Smooth muscle cell (in vitro differentiated cells): ENCODE data around the gene NFE2L3. TPM values are rescaled to one million over a fixed set of nuclear protein-coding genes. Genes with fewer than 3 reads are reported as not detected.
"Not testable (repeated sequence)": the region's sequence is repeated elsewhere in the genome, so short reads cannot be mapped to it uniquely, and the experiment has no call there.

Source experiments
- DNase-seq: peaks from one replicate; lab custom pipeline; 2025; ENCODE audit not compliant: unreplicated experiment; lab: John Stamatoyannopoulos, UW
- H2AFZ ChIP-seq: fragments of 200-600 bp; sonication (generic); 2 replicates; pipeline ENCODE4 v1.6.0; 2016; ENCODE audit warnings: antibody characterized with exemption, low read depth, mild to moderate bottlenecking
- H3F3A ChIP-seq: fragments of 200-600 bp; sonication (generic); 2 replicates; pipeline ENCODE4 v1.6.0; 2017; ENCODE audit warnings: antibody characterized with exemption, low read depth
- H3K27ac ChIP-seq: fragments of 200-600 bp; sonication (generic); 2 replicates; pipeline ENCODE4 v1.5.1; 2016; ENCODE audit warnings: low read depth, mild to moderate bottlenecking
- H3K27me3 ChIP-seq: fragments of 200-600 bp; sonication (generic); 2 replicates; pipeline ENCODE4 v1.6.1; 2016; ENCODE audit warnings: low read depth, mild to moderate bottlenecking
- H3K36me3 ChIP-seq: fragments of 200-600 bp; sonication (generic); 2 replicates; pipeline ENCODE4 v1.5.1; 2016; ENCODE audit warnings: low read depth
- H3K4me1 ChIP-seq: fragments of 200-600 bp; sonication (generic); 2 replicates; pipeline ENCODE4 v1.5.1; 2016; ENCODE audit warnings: low read depth
- H3K4me2 ChIP-seq: fragments of 200-600 bp; sonication (generic); 2 replicates; pipeline ENCODE4 v1.6.0; 2016; ENCODE audit warnings: mild to moderate bottlenecking
- H3K4me3 ChIP-seq: fragments of 200-600 bp; sonication (generic); 2 replicates; pipeline ENCODE4 v1.5.1; 2016; ENCODE audit warnings: mild to moderate bottlenecking
- H3K79me2 ChIP-seq: fragments of 200-600 bp; sonication (generic); 2 replicates; pipeline ENCODE4 v1.6.0; 2016; ENCODE audit warnings: low read depth, mild to moderate bottlenecking
- H3K9ac ChIP-seq: fragments of 200-600 bp; sonication (generic); 2 replicates; pipeline ENCODE4 v1.6.0; 2016; ENCODE audit warnings: low read depth
- H3K9me3 ChIP-seq: fragments of 200-600 bp; sonication (generic); replicated peaks from 2 replicates; pipeline ENCODE4 v1.5.1; 2016; ENCODE audit warnings: low read depth
- H4K20me1 ChIP-seq: fragments of 200-600 bp; sonication (generic); 2 replicates; pipeline ENCODE4 v1.6.0; 2016; ENCODE audit warnings: low read depth
- WGBS: methylation state at CpG from one replicate; pipeline ENCODE4 v1.1.7; 2016; ENCODE audit warnings: low lambda C conversion rate; 5-methylcytosine and 5-hydroxymethylcytosine counted together
- polyA plus RNA-seq: library from polyadenylated mRNA; unstranded; fragments of >200 nt; fragmentation: Nextera tagmentation; extraction: Ambion mirVana; gene quantifications from 2 replicates; pipeline ENCODE4 v1.2.1, GENCODE V29; 2016
- total RNA-seq: library from RNA; depleted of rRNA; stranded (reverse); fragments of >200 nt; gene quantifications from 2 replicates; pipeline ENCODE4 v1.2.3, GENCODE V29; 2014
- TF ChIP-seq, protein P1 (sequence below): fragments of 200-600 bp; sonication (generic); IDR thresholded peaks from 2 replicates; pipeline ENCODE4 v1.5.1; 2017; ENCODE audit warnings: borderline replicate concordance, mild to moderate bottlenecking, antibody characterized with exemption; ENCODE audit not compliant: insufficient read depth, poor library complexity, severe bottlenecking

Gene NFE2L3
- total and polyA plus RNA-seq, 2 experiments from 2014 or later: 2.4 to 5.5 TPM

- Histone ChIP-seq H3K9ac (no peak overlapping the region), H3K27me3 (no peaks in the 10 kb centered on the region), H3K4me3 (no peak overlapping the region), H3K27ac (peak overlapping the region; percentile 38), H3K4me2 (peak overlapping the region; percentile 46), H3F3A (peaks cover 17% of the 10 kb centered on the region), H3K36me3 (no peaks in the 10 kb centered on the region), H3K4me1 (no peaks in the 10 kb centered on the region), H3K9me3 (no peaks in the 10 kb centered on the region), H3K79me2 (no peaks in the 10 kb centered on the region), H4K20me1 (no peaks in the 10 kb centered on the region), H2AFZ (no peak overlapping the region)
- no peak for DNase-seq
- 89% methylated on average over 13 of the region's 13 CpGs for WGBS
- TF ChIP-seq, protein P1, sequence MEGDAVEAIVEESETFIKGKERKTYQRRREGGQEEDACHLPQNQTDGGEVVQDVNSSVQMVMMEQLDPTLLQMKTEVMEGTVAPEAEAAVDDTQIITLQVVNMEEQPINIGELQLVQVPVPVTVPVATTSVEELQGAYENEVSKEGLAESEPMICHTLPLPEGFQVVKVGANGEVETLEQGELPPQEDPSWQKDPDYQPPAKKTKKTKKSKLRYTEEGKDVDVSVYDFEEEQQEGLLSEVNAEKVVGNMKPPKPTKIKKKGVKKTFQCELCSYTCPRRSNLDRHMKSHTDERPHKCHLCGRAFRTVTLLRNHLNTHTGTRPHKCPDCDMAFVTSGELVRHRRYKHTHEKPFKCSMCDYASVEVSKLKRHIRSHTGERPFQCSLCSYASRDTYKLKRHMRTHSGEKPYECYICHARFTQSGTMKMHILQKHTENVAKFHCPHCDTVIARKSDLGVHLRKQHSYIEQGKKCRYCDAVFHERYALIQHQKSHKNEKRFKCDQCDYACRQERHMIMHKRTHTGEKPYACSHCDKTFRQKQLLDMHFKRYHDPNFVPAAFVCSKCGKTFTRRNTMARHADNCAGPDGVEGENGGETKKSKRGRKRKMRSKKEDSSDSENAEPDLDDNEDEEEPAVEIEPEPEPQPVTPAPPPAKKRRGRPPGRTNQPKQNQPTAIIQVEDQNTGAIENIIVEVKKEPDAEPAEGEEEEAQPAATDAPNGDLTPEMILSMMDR: no peak
Measured at GRCh38 chr7:26144184-26145080, 7.6 kb upstream of the NFE2L3 start.

DNA sequence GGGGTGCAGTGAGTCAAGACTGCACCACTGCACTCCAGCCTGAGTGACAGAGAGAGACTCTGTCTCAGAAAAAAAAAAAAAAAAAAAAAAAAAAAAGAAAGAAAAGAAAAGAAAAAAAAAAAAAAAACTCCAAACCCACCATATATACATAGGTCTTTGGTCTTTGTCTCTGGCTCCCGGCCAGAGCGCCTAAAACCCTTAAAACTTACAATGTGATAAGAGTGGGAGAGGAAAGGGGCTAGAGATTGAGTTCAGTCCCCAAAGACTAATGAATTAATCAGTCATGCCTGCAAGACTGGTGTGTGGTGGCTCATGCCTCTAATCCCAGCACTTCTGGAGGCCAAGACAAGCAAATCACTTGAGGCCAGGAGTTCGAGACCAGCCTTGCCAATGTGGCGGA, 6.8 kb upstream of the NFE2L3 start:
- 64% methylated on average over 4 of the region's 4 CpGs for WGBS
- TF ChIP-seq, protein P1: no peak
- no peaks in the 10 kb centered on the region for H3K4me1 ChIP-seq

GRCh38 chr7:26147030-26147429, 5.0 kb upstream of the NFE2L3 start:
- H3K27ac ChIP-seq: no peak overlapping the region
- no peaks in the 10 kb centered on the region for H3K79me2 ChIP-seq
- TF ChIP-seq, protein P1: no peak
- no peak overlapping the region for H3K9ac ChIP-seq
- peaks cover 3% of the 10 kb centered on the region for H3K4me1 ChIP-seq
- 100% methylated on average over 1 of the region's 1 CpG for WGBS
- peaks cover 18% of the 10 kb centered on the region for H3K27me3 ChIP-seq
- no peaks in the 10 kb centered on the region for H4K20me1 ChIP-seq
- H2AFZ ChIP-seq: no peak overlapping the region
- H3K4me3 ChIP-seq: no peak overlapping the region
- H3K9me3 ChIP-seq: no peaks in the 10 kb centered on the region
- H3K4me2 ChIP-seq: no peak overlapping the region
- DNase-seq: no peak
- no peaks in the 10 kb centered on the region for H3K36me3 ChIP-seq
- H3F3A ChIP-seq: peaks cover 17% of the 10 kb centered on the region

More for the DNA sequence above, 6.8 kb upstream of the NFE2L3 start:
- Histone ChIP-seq H3K9me3 (no peaks in the 10 kb centered on the region), H3K9ac (no peak overlapping the region), H3K79me2 (no peaks in the 10 kb centered on the region), H2AFZ (no peak overlapping the region), H3K36me3 (no peaks in the 10 kb centered on the region), H3K4me2 (no peak overlapping the region), H3K27me3 (peaks cover 2% of the 10 kb centered on the region), H3K27ac (no peak overlapping the region), H3K4me3 (no peak overlapping the region), H4K20me1 (no peaks in the 10 kb centered on the region), H3F3A (peaks cover 17% of the 10 kb centered on the region)
- DNase-seq: no peak

DNA sequence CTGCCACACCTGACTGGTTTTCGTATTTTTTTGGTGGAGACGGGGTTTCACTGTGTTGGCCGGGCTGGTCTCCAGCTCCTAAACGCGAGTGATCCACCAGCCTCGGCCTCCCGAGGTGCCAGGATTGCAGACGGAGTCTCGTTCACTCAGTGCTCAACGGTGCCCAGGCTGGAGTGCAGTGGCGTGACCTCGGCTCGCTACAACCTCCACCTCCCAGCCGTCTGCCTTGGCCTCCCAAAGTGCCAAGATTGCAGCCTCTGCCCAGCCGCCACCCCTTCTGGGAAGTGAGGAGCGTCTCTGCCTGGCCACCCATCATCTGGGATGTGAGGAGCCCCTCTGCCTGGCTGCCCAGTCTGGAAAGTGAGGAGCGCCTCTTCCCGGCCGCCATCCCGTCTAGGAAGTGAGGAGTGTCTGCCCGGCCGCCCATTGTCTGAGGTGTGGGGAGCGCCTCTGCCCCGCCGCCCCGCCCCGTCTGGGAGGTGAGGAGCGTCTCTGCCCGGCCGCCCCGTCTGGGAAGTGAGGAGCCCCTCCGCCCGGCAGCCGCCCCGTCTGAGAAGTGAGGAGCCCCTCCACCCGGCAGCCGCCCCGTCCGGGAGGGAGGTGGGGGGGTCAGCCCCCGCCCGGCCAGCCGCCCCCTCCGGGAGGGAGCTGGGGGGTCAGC, 4.2 kb upstream of the NFE2L3 start:
- not testable (repeated sequence) for H3K4me2 ChIP-seq, H2AFZ ChIP-seq, H3K36me3 ChIP-seq, H3K79me2 ChIP-seq, H3K4me3 ChIP-seq, H3K9ac ChIP-seq, H4K20me1 ChIP-seq, H3K27ac ChIP-seq, H3K9me3 ChIP-seq, DNase-seq, H3K4me1 ChIP-seq
- WGBS: 97% methylated on average over 26 of the region's 43 CpGs
- Histone ChIP-seq H3K27me3 (peaks cover 25% of the 10 kb centered on the region), H3F3A (peaks cover 17% of the 10 kb centered on the region)

GRCh38 chr7:26148307-26148700, 3.7 kb upstream of the NFE2L3 start:
- not testable (repeated sequence) for H3K4me3 ChIP-seq, H3K4me2 ChIP-seq, H3K79me2 ChIP-seq, H3K9me3 ChIP-seq, H4K20me1 ChIP-seq, H3K27ac ChIP-seq, H3K9ac ChIP-seq, H3K4me1 ChIP-seq, H3K36me3 ChIP-seq, H2AFZ ChIP-seq, DNase-seq
- 89% methylated on average over 9 of the region's 29 CpGs for WGBS
- peaks cover 15% of the 10 kb centered on the region for H3F3A ChIP-seq
- H3K27me3 ChIP-seq: peaks cover 30% of the 10 kb centered on the region
